ENCODE data around the gene TMED5.
A peak's percentile ranks its signal among the peaks of the same experiment; 100 is the strongest.
"Not testable (repeated sequence)": the region's sequence is repeated elsewhere in the genome, so short reads cannot be mapped to it uniquely, and the experiment has no call there.

TMED5 gene
- total RNA-seq: 97.2 to 98.7 reads per million in 2 donors

DNA sequence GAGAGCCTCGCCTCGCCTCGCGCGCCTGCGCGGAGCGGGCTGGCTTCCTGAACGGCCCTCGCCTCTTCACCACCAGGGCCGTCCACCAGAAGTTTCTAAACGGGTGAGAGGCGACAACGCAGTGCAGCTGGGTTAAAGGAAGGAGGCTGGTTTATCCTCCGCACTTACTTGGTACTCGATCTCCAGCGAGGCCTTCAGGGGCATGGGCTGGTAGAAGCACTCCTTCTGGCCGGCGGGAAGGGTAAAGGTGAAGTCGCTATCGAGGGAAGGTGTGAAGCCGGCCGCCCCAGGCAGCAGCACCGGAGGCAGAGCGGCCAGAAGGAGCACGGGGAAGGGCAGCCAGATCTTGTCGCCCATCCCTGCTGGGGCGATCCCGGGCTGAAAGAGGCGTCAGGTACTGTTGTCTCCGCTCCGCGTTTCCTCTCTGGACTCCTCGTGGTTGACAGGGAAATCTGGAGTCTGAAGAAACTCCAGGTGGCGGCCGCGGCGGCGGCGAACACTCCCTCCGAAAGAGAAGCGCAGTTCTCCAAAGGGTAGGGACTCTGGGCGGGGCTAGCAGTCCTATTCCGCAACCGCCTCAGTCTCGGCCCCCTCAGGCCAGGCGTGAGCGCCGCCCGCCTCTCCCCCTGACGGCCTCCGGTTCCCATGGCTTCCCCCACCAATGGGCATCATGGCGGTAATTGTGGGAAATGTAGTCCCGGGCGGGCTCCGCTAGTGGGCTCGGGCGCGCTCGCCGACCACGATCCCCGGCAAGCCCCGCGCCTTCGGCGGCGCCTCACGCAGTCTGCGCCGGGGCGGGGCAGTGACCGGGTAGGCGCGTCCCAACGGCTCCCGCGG, at the start of gene TMED5:
TSS of gene TMED5 (minus strand) at position 528 of the 837 bp plus-strand sequence. CDS start at position 357, 171 bp downstream.
- peak; percentile 92 for DNase-seq

DNA sequence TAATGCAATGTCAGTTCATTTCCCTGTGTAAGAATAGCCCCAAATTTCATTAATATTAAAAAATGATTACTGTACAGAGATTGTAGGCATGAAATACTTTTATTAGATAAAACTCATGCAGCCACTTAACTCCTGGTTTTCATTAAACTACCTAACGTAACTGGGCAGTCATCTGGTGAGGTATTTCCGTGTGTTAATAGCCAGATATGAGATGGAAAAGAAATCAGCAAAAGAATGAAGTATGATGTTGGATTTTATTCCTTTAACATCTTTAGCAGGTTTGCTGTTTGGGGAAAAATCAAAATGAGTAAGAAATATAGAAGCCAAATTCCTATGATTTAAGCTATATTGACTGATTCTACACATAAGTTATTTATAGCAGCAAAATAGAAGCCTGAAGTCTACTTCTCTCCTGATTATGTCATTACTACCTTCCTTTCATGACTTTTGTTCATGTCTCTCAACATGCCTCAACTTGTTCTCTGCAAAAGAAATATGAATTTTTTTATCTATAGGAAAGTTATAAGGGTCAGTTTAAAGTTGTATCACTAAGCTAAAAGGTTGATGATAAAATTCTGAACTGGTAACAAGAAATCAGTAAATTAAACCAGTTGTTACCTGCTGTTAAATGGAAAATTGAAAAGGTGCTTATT, 42.9 kb upstream of the TMED5 start:
- no peak for DNase-seq

DNA sequence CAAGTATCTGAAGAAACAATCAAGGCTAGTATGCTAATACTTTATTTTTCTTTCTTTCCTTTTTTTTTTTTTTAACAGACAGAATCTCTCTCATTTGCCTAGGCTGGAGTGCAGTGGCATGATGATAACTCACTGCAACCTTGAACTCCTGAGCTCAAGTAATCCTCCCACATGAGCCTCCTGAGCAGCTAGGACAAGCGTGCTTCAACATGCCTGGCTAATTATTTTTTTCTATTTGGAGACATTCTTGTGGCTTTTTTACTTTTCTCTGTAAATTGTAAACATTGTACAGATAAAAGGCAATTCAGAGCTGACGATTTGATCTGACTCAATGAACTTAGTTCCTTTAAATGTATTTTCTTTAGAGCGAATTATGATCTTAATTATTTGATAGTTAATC, 41.7 kb upstream of the TMED5 start:
- no peak for DNase-seq

DNA sequence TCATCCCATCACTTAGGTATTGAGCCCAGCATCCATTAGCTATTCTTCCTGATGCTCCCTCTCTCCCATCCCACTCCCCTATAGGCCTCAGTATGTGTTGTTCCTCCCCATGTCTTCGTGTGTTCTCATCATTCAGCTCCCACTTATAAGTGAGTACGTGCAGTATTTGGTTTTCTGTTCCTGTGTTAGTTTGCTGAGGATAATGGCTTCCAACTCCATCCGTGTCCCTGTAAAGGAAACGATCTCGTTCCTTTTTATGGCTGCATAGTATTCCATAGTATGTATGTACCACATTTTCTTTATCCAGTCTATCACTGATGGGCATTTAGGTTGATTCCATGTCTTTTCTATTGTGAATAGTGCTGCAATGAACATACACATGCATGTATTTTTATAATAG, 40.5 kb upstream of the TMED5 start:
- not testable (repeated sequence) for DNase-seq

DNA sequence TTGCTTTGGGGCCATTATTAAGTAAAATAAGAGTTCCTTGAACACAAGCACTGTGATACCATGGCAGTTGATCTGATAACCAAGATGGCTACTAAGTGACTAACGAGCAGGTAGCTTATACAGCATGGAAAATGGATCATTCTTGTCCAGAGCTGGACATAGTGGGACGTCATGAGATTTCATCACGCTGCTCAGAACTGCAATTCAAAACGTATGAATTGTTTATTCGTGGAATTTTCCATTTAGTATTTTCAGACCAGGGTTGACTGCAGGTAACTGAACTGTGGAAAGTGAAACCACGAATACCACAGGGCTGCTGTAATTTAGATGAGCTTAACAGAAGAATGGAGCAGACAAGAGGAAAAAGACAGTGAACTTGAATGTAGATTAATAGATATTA, 39.2 kb upstream of the TMED5 start:
- DNase-seq: no peak

DNA sequence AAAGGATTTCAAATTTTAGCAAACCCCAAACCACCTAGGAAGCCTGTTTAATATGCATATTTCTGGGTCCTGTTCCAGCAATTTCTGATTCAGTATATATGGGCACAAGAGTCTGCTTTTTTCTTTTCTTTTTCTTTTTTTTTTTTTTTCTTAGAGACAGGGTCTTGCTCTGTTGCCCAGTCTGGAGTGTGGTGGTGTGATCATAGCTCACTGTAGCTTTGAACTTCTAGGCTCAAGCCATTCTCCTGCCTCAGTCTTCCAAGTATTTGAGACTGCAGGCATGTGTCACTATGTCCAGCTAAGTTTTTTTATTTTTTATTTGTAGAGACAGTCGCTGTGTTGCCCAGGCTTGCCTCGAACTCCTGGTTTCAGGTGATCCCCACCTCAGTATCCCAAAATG, 35.1 kb upstream of the TMED5 start:
- no peak for DNase-seq

DNA sequence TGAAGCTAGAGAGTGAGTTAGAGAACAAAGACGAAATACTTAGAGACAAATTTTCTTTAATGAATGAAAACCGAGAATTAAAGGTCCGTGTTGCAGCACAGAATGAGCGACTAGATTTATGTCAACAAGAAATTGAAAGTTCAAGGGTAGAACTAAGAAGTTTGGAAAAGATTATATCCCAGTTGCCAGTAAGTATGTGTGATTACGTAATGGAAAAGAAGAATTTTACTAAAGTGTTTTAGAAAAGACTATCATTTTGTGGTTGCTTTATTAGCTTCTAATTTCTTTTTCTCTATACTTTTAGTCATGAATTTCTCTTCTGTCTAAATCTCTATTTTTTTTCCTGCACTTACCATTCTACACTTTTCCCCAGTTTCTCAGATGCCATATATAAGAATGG, 27.0 kb upstream of the TMED5 start:
- no peak for DNase-seq

DNA sequence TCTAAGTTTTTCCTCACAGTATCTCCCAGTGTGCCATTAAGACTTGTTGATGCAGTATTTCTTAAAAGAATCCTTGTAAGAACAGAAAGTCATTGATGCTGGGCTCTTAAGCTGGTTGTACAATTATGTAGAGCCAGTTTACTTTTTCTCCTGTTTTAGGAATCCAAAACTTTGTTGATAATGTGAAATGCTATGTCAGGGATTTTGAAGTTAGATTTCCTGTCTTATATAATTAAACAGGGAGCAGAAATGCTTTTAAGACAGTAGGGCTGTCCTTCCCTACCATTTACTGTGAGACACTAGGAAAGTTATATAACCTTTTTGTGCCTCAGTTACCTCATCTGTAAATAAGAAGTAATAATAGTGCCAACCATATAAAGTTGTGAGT, 26.3 kb upstream of the TMED5 start:
- DNase-seq: no peak

DNA sequence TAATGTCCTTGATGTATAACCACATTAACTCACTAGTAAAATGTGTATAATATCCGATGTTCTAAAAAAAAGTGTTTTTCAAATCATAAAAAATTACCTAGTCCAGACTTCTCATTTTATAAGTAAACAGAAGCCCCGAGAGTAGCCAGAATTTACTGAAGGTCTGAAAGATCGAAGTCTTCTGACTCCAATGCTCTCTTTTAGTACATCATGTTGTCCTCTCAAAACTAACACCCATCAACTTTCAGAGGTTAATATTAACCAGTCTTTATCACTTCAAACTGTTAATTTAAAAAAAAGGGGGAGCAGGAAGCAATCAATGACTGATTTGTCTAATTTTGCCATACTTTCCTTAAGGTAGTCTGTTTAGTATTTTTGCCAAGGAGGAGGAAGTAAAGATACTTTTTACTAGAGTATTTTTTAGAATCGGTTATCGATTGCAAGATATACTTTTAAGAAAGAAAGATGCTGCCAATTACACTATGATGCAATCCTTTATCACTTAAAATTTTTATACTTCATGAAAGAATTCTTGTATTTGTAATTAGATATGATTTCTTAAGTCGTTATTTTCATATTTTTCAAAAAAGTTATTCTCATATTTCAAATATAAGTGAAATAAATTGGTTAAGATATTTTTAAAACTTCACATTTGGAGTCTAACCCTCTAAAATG, 25.8 kb upstream of the TMED5 start:
- DNase-seq: no peak

DNA sequence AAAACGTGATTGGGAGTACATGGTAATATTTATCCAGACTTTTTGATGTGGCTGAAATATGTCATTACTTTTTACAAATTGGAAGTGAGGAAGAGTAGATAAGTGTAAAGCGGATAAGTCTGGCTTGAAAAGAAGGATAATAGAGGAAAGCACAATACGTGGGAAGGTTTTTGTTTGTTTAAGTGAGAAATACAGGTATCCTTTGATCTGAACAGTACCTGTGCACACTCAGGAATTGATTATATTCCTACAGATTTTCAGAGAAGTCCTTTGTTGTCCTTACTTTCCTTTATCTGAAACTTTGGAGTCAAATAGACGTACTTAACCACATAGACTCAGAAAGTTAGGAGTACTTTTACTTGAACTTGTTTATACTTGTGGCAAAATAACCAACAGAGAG, 20.5 kb upstream of the TMED5 start:
- DNase-seq: no peak

DNA sequence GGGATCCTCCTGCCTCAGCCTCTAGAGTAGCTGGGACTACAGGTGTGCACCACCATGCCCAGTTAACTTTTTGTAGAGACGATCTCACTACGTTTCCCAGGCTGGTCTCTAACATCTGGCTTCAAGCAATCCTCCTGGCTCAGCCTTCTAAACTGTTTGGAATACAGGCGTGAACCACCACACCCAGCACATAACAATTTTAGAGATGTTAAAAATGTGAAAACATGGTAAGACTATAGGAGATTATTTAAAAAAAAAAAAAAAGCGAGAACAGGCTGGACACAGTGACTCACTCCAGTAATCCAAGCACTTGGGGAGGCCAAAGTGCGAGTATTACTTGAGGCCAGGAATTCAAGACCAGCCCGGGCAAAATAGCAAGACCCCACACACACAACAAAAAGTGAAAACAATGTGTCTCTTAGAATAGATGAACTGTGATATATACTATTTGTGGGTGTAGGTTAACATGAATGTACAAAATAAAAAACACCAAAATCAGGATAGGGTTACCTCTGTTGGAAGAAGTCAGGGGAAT, 19.9 kb upstream of the TMED5 start:
- DNase-seq: no peak

DNA sequence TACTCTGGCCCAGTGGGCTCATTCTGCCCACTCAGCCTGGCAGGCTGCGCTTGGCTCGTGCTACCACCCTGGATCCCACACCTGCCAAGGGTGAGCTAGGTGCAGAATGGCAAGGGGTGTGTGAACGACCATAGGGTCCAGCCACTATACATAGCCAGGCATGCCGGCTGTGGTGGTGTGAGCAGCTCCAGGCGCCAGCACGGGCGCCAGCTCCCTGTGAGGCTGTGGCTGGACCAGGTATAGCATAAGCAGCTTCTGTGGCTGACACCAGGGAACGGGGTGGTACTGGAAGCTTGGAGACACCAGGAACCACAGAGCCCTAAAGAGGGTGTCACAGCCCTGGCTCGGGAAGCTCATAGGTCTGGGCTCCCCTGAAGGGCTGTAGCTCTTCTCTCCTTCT, 18.9 kb upstream of the TMED5 start:
- DNase-seq: no peak

DNA sequence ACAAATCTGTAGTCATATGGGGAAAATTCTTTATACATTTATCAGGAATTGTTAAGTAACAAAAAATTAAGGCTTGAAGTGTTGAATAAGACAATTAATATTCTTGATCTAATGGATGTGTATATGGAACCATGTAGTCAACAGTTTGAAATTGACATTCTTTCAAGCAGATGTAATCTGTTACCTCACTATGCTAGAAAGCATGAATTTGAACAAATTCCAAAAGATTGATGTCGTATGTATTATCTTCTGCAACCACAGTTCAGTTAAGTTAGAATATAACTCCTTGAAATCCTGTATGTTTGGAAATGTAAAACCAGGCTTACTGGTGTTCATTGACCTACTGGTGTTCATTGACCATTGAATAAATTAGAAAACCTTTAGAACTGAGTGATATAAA, 16.4 kb upstream of the TMED5 start:
- DNase-seq: no peak

DNA sequence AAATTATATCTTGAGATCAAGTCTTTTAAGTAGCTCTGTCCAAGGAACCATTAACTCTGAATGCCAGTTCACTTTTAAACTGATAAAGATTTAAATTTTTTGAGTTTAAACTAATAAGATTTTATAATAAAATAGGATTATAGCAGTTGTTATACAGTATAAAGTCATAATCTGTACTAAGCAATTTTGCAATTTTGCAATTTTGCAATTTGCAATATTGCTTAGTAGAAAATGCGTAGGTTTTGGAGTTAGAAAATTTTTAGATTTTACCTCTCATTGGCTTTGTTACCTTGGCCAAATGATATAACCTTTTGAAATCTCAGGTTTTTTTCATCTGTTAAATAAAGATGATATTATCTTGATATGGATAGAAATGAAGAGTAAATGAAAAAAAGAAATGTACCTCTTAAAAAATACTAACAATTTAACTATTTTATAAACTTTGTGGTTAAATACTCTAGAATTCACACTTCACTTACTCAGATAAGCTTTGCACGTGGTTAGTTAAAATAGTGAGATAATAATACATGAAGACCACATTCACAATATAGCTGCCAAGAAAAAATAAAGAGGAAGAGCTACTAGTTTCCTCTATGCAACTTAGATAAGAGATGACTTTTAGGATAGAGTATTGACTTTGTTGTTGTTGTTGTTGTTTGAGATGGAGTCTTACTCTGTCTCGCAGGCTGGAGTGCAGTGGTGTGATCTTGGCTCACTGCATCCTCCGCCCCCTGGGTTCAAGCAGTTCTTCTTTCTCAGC, 14.2 kb upstream of the TMED5 start:
- no peak for DNase-seq

DNA sequence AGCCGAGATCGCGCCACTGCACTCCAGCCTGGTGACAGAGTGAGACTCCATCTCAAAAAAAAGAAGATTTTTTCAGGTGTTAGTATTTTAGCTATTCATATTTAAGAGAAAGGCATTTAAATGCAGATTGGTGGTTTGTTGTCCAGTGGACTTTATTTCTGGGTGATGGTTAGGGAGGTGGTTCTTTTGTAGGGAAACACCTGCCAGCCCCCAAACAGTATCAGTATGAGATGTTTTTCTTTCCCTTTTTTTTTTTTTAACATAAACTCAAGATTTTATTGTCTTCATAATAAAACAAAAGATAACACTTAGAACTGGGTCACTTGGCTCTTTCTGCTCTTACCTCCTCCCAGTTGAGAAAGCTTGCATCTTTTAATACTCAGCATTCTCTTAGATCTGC, 10.2 kb upstream of the TMED5 start:
- no peak for DNase-seq

DNA sequence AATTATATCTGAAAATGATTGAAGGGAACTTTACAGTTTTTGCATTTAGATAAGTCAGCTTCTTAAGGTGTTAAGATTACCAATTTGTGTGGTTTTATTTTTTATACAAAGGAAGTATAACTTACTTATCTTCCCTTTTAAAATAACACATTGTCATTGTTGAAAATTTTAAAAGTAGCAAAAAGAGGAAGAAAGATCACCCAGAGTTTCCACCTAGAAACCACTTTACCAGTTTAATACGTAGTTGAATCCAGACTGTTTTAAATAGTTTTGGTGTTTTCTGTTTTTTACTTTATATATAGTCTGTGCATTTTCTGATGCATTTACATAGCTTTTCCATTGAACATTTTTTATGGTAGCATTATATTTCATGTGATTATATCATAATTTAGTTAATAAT, 6.5 kb upstream of the TMED5 start:
- DNase-seq: no peak

DNA sequence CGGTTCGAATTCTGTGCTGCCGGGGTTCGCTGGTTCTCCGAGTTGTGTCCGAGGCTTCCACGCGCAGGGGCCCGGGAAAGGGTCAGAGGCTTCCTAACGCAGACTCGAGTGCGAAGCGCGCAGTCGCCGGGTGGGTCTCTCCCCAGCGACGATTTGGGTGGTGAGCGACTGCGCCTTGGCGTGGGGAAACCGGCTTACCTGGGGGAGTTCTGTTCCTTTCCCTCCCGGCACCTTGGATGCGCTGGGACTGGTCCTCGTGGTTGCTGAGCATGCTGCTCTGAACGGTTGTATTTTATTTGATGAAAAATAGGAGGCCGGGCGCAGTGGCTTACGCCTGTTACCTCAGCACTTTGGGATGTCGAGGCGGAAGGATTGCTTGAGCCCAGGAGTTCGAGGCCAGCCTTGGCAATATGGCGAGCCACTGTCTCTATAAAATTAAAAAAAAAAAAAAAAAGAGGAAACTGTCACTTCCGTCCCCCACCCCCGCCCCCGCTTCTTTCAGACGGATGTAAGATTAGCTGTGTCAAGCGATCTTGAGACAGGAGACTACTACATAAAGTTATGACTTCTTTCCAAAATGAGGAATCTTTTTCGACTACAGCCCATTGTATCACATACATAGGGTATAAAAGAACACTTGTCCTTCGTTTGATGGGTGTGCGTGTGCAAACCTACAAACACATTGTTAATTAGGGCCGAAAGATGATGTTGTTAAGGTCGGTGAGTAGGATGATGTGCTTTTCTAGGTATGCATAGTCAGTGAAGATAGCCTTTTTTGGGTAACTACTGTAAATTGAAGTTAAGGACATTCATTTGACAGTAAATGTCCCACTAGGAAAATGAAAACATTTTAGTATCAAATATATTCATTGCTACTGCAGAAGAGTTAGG, 755 bp upstream of the TMED5 start, which contains the start of gene CCDC18:
TSS of gene CCDC18 (plus strand) at position 2 of the 891 bp plus-strand sequence. CDS start 2,638 bp downstream, outside the sequence.
- DNase-seq: no peak

DNA sequence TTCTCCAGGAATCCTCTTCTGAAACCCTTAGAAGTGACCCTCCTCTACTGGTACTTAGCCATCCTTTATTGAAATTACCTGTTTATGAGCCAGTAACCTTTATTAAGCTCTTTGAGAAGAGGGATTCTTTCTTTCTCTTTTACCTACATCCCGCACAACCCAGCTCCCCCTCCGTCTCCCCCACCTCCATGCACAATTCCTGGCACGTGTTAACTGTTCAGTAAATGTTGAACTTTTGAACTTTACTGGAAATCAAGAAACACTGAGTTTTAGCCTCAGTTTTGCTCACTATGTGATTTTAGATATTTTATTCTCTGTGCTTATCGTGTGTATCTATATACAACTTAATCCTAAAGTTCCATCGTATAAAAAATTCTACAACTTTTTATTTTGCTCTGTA, 1.8 kb downstream of the TMED5 start:
- no peak for DNase-seq

DNA sequence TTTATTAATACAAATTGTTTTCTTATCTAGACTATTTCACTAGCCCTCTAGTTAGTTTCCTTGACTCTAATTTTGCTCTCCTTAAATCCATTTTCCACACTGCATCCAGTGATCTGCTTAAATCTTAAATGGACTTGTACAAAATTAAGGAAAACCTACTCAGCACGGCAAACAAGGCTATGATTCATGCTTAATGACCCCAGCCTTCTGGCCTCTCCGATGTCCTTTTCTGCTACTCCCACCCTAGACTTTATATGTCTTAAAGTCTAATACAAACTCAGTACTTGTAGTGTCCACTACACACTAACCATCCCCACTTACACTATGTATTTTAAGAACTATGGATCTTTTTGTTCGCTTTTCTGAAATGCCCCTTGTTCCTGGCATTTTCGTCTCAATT, 2.2 kb downstream of the TMED5 start:
- no peak for DNase-seq

DNA sequence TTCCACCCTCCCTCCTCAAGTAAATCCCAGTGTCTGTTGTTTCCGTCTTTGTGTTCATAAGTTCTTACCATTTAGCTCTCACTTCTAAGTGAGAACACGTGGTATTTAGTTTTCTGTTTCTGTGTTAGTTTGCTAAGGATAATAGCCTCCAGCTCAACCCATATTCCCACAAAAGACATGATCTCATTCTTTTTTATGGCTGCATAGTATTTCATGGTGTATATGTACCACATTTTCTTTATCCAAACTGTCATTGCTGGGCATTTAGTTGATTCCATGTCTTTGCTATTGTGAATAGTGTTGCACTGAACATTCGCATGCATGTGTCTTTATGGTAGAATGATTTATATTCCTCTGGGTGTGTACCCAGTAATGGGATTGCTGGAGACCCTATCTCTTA, 5.6 kb downstream of the TMED5 start:
- DNase-seq: not testable (repeated sequence)

DNA sequence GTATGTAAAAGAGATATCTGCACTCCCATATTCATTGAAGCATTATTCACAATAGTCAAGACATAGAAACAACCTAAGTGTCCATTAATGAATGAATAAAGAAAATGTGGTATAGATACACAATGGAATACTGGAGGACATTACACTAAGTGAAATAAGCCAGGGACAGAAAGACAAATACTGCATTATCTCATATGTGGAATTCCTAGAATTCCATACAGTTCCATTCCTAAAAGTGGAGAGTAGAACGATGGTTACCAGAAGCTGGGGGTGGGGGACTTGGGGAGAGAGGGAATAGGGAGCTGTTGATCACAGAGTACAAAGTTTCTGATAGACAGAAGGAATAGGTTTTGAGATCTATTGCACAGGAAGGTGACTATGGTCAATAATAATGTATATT, 7.4 kb downstream of the TMED5 start:
- no peak for DNase-seq
